ENCODE data around the gene ZNF18. TPM values are rescaled to one million over a fixed set of nuclear protein-coding genes. Genes with fewer than 3 reads are reported as not detected.

ZNF18 gene
- total and polyA plus RNA-seq, 2 experiments from 2014 or later, result 7.9 to 11.3 TPM

DNA sequence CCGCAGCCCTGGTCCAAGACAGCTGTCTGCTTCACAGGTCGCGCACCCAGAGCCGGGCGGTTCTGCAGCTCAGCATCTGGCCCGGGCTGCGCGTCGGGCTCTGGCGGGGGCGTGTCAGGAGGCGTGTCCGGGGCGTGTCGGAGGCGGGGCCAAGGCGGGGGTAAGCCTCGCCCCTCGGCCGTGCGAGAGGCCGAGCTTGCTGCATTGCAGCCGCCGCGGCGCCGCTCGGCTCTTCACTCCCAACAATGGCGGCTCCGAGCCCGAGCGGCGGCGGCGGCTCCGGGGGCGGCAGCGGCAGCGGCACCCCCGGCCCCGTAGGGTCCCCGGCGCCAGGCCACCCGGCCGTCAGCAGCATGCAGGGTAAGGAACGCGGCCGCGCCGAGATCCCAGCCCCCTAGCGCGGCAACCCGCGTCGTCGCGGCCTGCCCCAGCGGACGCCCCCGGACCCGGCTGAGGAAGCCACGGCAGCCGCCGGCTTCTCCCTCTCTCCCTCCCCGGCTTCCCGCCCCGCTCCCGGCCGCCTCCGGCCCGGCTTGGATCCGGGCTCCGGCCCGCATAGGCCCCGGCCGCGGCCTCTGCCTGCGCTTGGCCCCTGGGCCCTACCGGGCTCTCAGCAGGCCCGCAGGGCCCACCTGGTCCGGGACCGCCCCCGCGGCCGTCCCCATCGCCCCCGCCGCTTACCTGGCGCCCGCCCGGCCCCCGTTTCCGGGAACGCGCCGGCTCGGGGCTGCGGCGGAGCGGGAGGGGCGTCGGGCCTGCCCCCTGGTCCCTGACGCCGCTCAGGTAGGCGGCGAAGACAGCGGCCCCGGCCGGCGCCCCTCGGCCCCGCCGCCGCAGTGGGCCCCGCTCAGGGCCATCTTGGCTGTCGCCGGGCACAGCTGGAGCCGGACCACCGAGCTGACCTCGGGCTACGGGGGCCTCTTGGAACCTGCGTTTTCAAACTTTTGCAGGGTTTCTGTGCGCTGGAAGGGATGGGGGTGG lies 23.7 kb upstream of the ZNF18 start, which contains the start of gene MAP2K4:
Gene MAP2K4, plus strand, starts transcription at position 236 of the 981 bp plus-strand sequence. Its CDS starts 10 bp downstream, at position 246.
- in situ Hi-C loops (cut with MboI), result no loop called here
- Histone ChIP-seq H2AFZ (peak within 1 kb of the TSS; percentile 84), H4K20me1 (ENCODE audit: insufficient read depth) (peaks cover 11% of the 10 kb centered on the region), H3K9ac (peak within 1 kb of the TSS; percentile 92), H3K9me3 (ENCODE audit: low read depth) (no peaks in the 10 kb centered on the region), H3K27ac (peak within 1 kb of the TSS; percentile 47), H3K4me3 (peak within 1 kb of the TSS; percentile 75), H3K9me2 (ENCODE audit: insufficient read depth) (no peaks in the 10 kb centered on the region), H3K4me2 (ENCODE audit: unreplicated experiment) (peak within 1 kb of the TSS; percentile 81), H3F3A (ENCODE audit: insufficient read depth) (peaks cover 16% of the 10 kb centered on the region; the same call in 1 of the 2 replicates), H3K4me1 (ENCODE audit: insufficient read depth) (peaks cover 33% of the 10 kb centered on the region), H3K79me2 (ENCODE audit: insufficient read depth) (peaks cover 48% of the 10 kb centered on the region), H3K36me3 (ENCODE audit: low read depth) (no peaks in the 10 kb centered on the region), H3K27me3 (replicated peaks; ENCODE audit: insufficient read depth) (no peaks in the 10 kb centered on the region)
- DNase-seq, result peak; percentile 97
- TF ChIP-seq EZH2phosphoT487 (IDR thresholded peaks at IDR 0.05; ENCODE audit: insufficient read depth, low read depth) (no peak), EZH2 (IDR thresholded peaks at IDR 0.05; ENCODE audit: insufficient read depth, poor library complexity, severe bottlenecking) (no peak)
- 1% methylated on average over 40 to 78 of the region's 123 CpGs for WGBS, 2 experiments (ENCODE audit: low coverage in 1 of 2, low lambda C conversion rate in 2 of 2, missing lambda C conversion rate in 2 of 2)

- H4K20me1 ChIP-seq (ENCODE audit: insufficient read depth), result no peaks in the 10 kb centered on the region
- no peak overlapping the region for H2AFZ ChIP-seq
- H3K4me2 ChIP-seq (ENCODE audit: unreplicated experiment), result no peak overlapping the region
- H3K9ac ChIP-seq, result no peak overlapping the region
- H3K9me2 ChIP-seq (ENCODE audit: insufficient read depth), result no peaks in the 10 kb centered on the region
- DNase-seq, result no peak
- H3K79me2 ChIP-seq (ENCODE audit: insufficient read depth), result no peaks in the 10 kb centered on the region
- WGBS, 2 experiments (ENCODE audit: low coverage in 1 of 2, low lambda C conversion rate in 2 of 2, missing lambda C conversion rate in 2 of 2), result 69 to 80% methylated on average over 5 of the region's 5 CpGs
- TF ChIP-seq EZH2phosphoT487 (IDR thresholded peaks at IDR 0.05; ENCODE audit: insufficient read depth, low read depth) (no peak), EZH2 (IDR thresholded peaks at IDR 0.05; ENCODE audit: insufficient read depth, poor library complexity, severe bottlenecking) (no peak)
- H3F3A ChIP-seq (ENCODE audit: insufficient read depth), result no peaks in the 10 kb centered on the region
- no peak overlapping the region for H3K4me3 ChIP-seq
- no peaks in the 10 kb centered on the region for H3K9me3 ChIP-seq (ENCODE audit: low read depth)
- in situ Hi-C loops (cut with MboI), result loop anchor here (10.0 kb wide), 1 partner anchor 57 kb away; no protein-coding TSS in a partner anchor
- no peaks in the 10 kb centered on the region for H3K36me3 ChIP-seq (ENCODE audit: low read depth)
- H3K4me1 ChIP-seq (ENCODE audit: insufficient read depth), result no peaks in the 10 kb centered on the region
- no peaks in the 10 kb centered on the region for H3K27me3 ChIP-seq (replicated peaks; ENCODE audit: insufficient read depth)
- no peak overlapping the region for H3K27ac ChIP-seq
Measured at GRCh38 chr17:12007466-12007865, 10.2 kb upstream of the ZNF18 start.

- Histone ChIP-seq H3F3A (ENCODE audit: insufficient read depth) (no peaks in the 10 kb centered on the region), H3K27ac (no peak overlapping the region), H3K9me2 (ENCODE audit: insufficient read depth) (no peaks in the 10 kb centered on the region), H3K4me2 (ENCODE audit: unreplicated experiment) (no peak overlapping the region), H3K36me3 (ENCODE audit: low read depth) (no peaks in the 10 kb centered on the region), H3K79me2 (ENCODE audit: insufficient read depth) (peaks cover 18% of the 10 kb centered on the region; the same call in 1 of the 2 replicates), H4K20me1 (ENCODE audit: insufficient read depth) (no peaks in the 10 kb centered on the region), H3K4me1 (ENCODE audit: insufficient read depth) (peaks cover 6% of the 10 kb centered on the region), H3K27me3 (replicated peaks; ENCODE audit: insufficient read depth) (no peaks in the 10 kb centered on the region), H3K9me3 (ENCODE audit: low read depth) (no peaks in the 10 kb centered on the region), H2AFZ (no peak overlapping the region), H3K4me3 (no peak overlapping the region), H3K9ac (no peak overlapping the region)
- TF ChIP-seq EZH2 (IDR thresholded peaks at IDR 0.05; ENCODE audit: insufficient read depth, poor library complexity, severe bottlenecking) (no peak), EZH2phosphoT487 (IDR thresholded peaks at IDR 0.05; ENCODE audit: insufficient read depth, low read depth) (no peak)
- no peak for DNase-seq
- in situ Hi-C loops (cut with MboI), result loop anchor here (10.0 kb wide), 1 partner anchor 65 kb away; no protein-coding TSS in a partner anchor
- 93 to 97% methylated on average over 5 of the region's 5 CpGs for WGBS, 2 experiments (ENCODE audit: low coverage in 1 of 2, low lambda C conversion rate in 2 of 2, missing lambda C conversion rate in 2 of 2)
Measured at GRCh38 chr17:11999696-12000095, 2.4 kb upstream of the ZNF18 start.

DNA sequence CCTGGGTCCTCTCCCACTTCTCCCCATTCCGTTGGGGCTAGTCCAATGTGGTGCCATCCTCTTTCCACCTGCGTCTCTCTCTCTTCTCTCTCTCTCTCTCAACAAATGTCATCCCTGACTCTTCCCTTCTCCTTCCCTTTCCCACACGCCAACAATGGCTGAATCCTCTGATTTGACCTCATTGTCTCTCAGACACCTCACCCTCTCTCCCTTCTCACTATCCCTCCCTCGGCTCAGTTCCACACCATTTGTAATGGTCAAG lies 628 bp upstream of the ZNF18 start:
- WGBS, 2 experiments (ENCODE audit: low coverage in 1 of 2, low lambda C conversion rate in 2 of 2, missing lambda C conversion rate in 2 of 2), result 39 to 44% methylated on average over 4 of the region's 4 CpGs
- H3K9ac ChIP-seq, result peak overlapping the region; percentile 97

More for the DNA sequence above, 628 bp upstream of the ZNF18 start:
- no peak for DNase-seq
- Histone ChIP-seq H3K27me3 (replicated peaks; ENCODE audit: insufficient read depth) (no peaks in the 10 kb centered on the region), H3K27ac (peak overlapping the region; percentile 89), H3K4me2 (ENCODE audit: unreplicated experiment) (peak overlapping the region; percentile 77), H3F3A (ENCODE audit: insufficient read depth) (no peaks in the 10 kb centered on the region), H3K79me2 (ENCODE audit: insufficient read depth) (peaks cover 18% of the 10 kb centered on the region; the same call in 1 of the 2 replicates), H3K9me2 (ENCODE audit: insufficient read depth) (no peaks in the 10 kb centered on the region), H3K4me1 (ENCODE audit: insufficient read depth) (peaks cover 6% of the 10 kb centered on the region), H3K36me3 (ENCODE audit: low read depth) (no peaks in the 10 kb centered on the region), H3K9me3 (ENCODE audit: low read depth) (no peaks in the 10 kb centered on the region), H4K20me1 (ENCODE audit: insufficient read depth) (no peaks in the 10 kb centered on the region), H3K4me3 (peak overlapping the region; percentile 97), H2AFZ (peak overlapping the region; percentile 99)
- TF ChIP-seq EZH2 (IDR thresholded peaks at IDR 0.05; ENCODE audit: insufficient read depth, poor library complexity, severe bottlenecking) (no peak), EZH2phosphoT487 (IDR thresholded peaks at IDR 0.05; ENCODE audit: insufficient read depth, low read depth) (no peak)
- in situ Hi-C loops (cut with MboI), result no loop called here
